ENCODE data around the gene MLYCD.
"Not testable (repeated sequence)": the region's sequence is repeated elsewhere in the genome, so short reads cannot be mapped to it uniquely, and the experiment has no call there.

The MLYCD gene

GRCh38 chr16:83939266-83939855 is 40.4 kb downstream of the MLYCD start:
- DNase-seq (ENCODE audit: low read depth in 2 of 3, low spot score in 1 of 3): no peak

- no peak for DNase-seq (ENCODE audit: low read depth in 2 of 3, low spot score in 1 of 3)
These were observed 41.2 kb downstream of the MLYCD start for GRCh38 chr16:83940119-83940518.

- DNase-seq (ENCODE audit: low read depth in 2 of 3, low spot score in 1 of 3): no peak
These were observed 41.9 kb downstream of the MLYCD start for GRCh38 chr16:83940630-83941378.

- DNase-seq (ENCODE audit: low read depth in 2 of 3, low spot score in 1 of 3): not testable (repeated sequence)
These were observed 42.6 kb downstream of the MLYCD start for GRCh38 chr16:83941546-83941945.

- no peak for DNase-seq (ENCODE audit: low read depth in 2 of 3, low spot score in 1 of 3)
These were observed 43.2 kb downstream of the MLYCD start for GRCh38 chr16:83942074-83942473.

- DNase-seq (ENCODE audit: low read depth in 2 of 3, low spot score in 1 of 3): no peak
These were observed 44.0 kb downstream of the MLYCD start for GRCh38 chr16:83942815-83943515.

GRCh38 chr16:83943516-83944050 is 44.7 kb downstream of the MLYCD start:
- no peak for DNase-seq (ENCODE audit: low read depth in 2 of 3, low spot score in 1 of 3)

- DNase-seq (ENCODE audit: low read depth in 2 of 3, low spot score in 1 of 3): no peak
These were observed 46.7 kb downstream of the MLYCD start for GRCh38 chr16:83945587-83945986.

- DNase-seq (ENCODE audit: low read depth in 2 of 3, low spot score in 1 of 3): no peak
These were observed 47.4 kb downstream of the MLYCD start for GRCh38 chr16:83946154-83946780.

GRCh38 chr16:83946781-83947566 is 48.1 kb downstream of the MLYCD start:
- no peak for DNase-seq (ENCODE audit: low read depth in 2 of 3, low spot score in 1 of 3)

GRCh38 chr16:83947642-83948234 is 48.8 kb downstream of the MLYCD start:
- no peak for DNase-seq (ENCODE audit: low read depth in 2 of 3, low spot score in 1 of 3)

GRCh38 chr16:83948914-83949723 is 50.2 kb downstream of the MLYCD start:
- DNase-seq (ENCODE audit: low read depth in 2 of 3, low spot score in 1 of 3): no peak

- no peak for DNase-seq (ENCODE audit: low read depth in 2 of 3, low spot score in 1 of 3)
These were observed 50.7 kb downstream of the MLYCD start for GRCh38 chr16:83949724-83950001.

GRCh38 chr16:83950862-83951399 is 52.0 kb downstream of the MLYCD start:
- DNase-seq (ENCODE audit: low read depth in 2 of 3, low spot score in 1 of 3): not testable (repeated sequence)

GRCh38 chr16:83951544-83951943 is 52.6 kb downstream of the MLYCD start:
- DNase-seq (ENCODE audit: low read depth in 2 of 3, low spot score in 1 of 3): no peak

GRCh38 chr16:83952587-83952939 is 53.6 kb downstream of the MLYCD start:
- DNase-seq (ENCODE audit: low read depth in 2 of 3, low spot score in 1 of 3): no peak

- DNase-seq (ENCODE audit: low read depth in 2 of 3, low spot score in 1 of 3): peak; percentile 77 to 82 (median 78)
These were observed 54.3 kb downstream of the MLYCD start, which contains the start of gene OSGIN1 for GRCh38 chr16:83952940-83953795. Gene OSGIN1, plus strand, starts transcription at chr16:83953240. Its CDS starts 4,432 bp downstream, at chr16:83957672.

- peak in 1 of 3 donors; percentile 18 for DNase-seq (ENCODE audit: low read depth in 2 of 3, low spot score in 1 of 3)
These were observed 55.1 kb downstream of the MLYCD start for GRCh38 chr16:83953796-83954576.
